H1 (cell line): ENCODE results near the gene CEBPB. TPM values are rescaled to one million over a fixed set of nuclear protein-coding genes. Genes with fewer than 3 reads are reported as not detected.

ENCODE experiments used
- BACH1 ChIP-seq: IDR thresholded peaks from 2 replicates; pipeline ENCODE4 v1.6.1; 2012; ENCODE audit warnings: low read length, improper control_type of control experiment
- BRCA1 ChIP-seq: IDR thresholded peaks from 2 replicates; pipeline ENCODE4 v1.6.1; 2012; ENCODE audit warnings: low read depth, low read length, improper control_type of control experiment
- CTBP2 ChIP-seq: IDR thresholded peaks from 2 replicates; pipeline ENCODE4 v1.7.0; 2011; ENCODE audit warnings: borderline replicate concordance, mild to moderate bottlenecking, moderate library complexity, mixed read lengths, low read length; ENCODE audit not compliant: insufficient read depth, insufficient read length
- PHF8 ChIP-seq: fragments of 200-600 bp; sonication (generic); conservative IDR thresholded peaks from 2 replicates; pipeline ENCODE4 v1.7.1; 2012; ENCODE audit warnings: low read depth, mild to moderate bottlenecking, inconsistent platforms, low read length, moderate library complexity
- POLR2AphosphoS5 ChIP-seq: IDR thresholded peaks from 2 replicates; pipeline ENCODE4 v1.6.1; 2011; ENCODE audit warnings: low read depth, low read length
- RXRA ChIP-seq: IDR thresholded peaks from 2 replicates; pipeline ENCODE4 v1.6.1; 2011; ENCODE audit warnings: low read depth, mild to moderate bottlenecking, low read length, moderate library complexity; ENCODE audit not compliant: insufficient read depth
- SUZ12 ChIP-seq: fragments of 200-600 bp; sonication (generic); IDR thresholded peaks from 2 replicates; pipeline ENCODE4 v1.6.1; 2012; ENCODE audit warnings: mild to moderate bottlenecking, inconsistent platforms, low read length, moderate library complexity, mixed read lengths
- polyA plus RNA-seq, 7 experiments: library from polyadenylated mRNA; depleted of rRNA in 3 of 7; stranded (reverse) in 5 of 7; unstranded in 2 of 7; fragments of >200 nt in 5 of 7; fragments of 200-250 nt in 2 of 7; gene quantifications; 1 replicate in 5 of 7; 2 replicates in 1 of 7; 4 replicates in 1 of 7; pipeline versions ENCODE4 v1.2.1 to v1.2.3, GENCODE V29; 2011 to 2013; ENCODE audit warnings: missing spikeins in 2 of 7, mixed read lengths in 2 of 7
- total RNA-seq: library from RNA; stranded (reverse); fragmentation: NEBNext Ultra II Directional; extraction: Animal tissue kit (Norgen Biotek cat#: 25700); gene quantifications from 2 replicates; pipeline ENCODE4 v1.2.1, GENCODE V29; 2021
- TF ChIP-seq, protein P1 (sequence below): IDR thresholded peaks from 2 replicates; pipeline ENCODE4 v1.6.1; 2012; ENCODE audit warnings: inconsistent platforms
- TF ChIP-seq, protein P2 (sequence below): IDR thresholded peaks from 2 replicates; pipeline ENCODE4 v1.6.1; 2012; ENCODE audit warnings: low read length, inconsistent platforms

Gene CEBPB
- total and polyA plus RNA-seq, 2 of the 8 experiments (the other 6 are each of a cell fraction or from before 2014, with no cell fraction given), result 7.1 to 24.1 TPM

DNA sequence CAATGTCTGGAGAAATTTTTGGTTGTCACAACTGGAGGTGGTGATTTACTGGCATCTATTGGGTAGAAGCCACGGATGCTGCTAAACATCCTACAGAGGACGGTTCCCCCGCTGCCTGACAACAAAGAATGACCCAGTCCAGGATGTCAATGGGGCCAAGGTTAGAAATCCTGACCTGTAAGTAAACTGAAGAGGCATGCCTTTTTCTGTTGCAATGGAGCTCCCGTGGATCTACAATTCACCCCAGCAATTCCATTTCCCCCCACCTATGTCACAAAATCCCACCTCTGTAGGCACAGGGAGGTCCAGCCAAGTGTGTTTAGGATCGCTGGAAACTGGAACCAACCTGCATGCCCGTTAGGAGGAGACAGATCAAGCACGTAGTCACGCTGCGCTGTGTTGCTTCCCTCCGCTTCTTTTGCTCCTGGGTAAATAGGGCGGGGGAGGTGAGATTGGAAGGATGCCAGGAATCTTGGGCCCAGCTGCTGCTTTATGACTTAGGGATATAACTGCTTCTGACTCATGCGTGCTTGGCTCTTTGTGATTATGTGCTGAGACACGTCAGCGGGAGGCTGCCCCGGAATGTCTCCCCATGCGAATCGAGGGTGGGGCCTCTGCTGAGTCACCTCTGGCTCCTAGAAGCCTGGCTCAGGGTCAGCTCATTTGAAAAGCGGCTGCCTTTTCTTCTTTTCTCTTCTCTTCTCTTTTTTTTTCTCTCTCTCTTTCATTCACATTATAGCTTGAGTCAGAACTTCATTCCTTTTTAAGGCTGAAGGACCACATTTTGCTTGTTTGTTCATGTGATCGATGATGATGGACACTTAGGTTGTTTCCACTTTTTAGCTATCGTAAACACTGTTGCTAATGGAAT is 24.7 kb upstream of the CEBPB start (continued):
- no peak for TF ChIP-seq SUZ12
- TF ChIP-seq PHF8, result peak; percentile 34; the same call in 1 of the 2 replicates
- no peak for TF ChIP-seq RXRA
- TF ChIP-seq CTBP2, result no peak
- TF ChIP-seq BRCA1, result no peak
- peak; percentile 67; the same call in 1 of the 2 replicates for TF ChIP-seq POLR2AphosphoS5
- TF ChIP-seq, protein P1, sequence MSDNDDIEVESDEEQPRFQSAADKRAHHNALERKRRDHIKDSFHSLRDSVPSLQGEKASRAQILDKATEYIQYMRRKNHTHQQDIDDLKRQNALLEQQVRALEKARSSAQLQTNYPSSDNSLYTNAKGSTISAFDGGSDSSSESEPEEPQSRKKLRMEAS, result peak; percentile 62; the same call in 1 of the 2 replicates
- TF ChIP-seq, protein P2, sequence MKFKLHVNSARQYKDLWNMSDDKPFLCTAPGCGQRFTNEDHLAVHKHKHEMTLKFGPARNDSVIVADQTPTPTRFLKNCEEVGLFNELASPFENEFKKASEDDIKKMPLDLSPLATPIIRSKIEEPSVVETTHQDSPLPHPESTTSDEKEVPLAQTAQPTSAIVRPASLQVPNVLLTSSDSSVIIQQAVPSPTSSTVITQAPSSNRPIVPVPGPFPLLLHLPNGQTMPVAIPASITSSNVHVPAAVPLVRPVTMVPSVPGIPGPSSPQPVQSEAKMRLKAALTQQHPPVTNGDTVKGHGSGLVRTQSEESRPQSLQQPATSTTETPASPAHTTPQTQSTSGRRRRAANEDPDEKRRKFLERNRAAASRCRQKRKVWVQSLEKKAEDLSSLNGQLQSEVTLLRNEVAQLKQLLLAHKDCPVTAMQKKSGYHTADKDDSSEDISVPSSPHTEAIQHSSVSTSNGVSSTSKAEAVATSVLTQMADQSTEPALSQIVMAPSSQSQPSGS, result peak; percentile 84; the same call in 1 of the 2 replicates
- TF ChIP-seq BACH1, result peak; percentile 99
- TF ChIP-seq, all 59 proteins: peak for 20
